Astrocyte (in vitro differentiated cells and primary cell): ENCODE measurements around the gene TIGD7. TPM values are rescaled to one million over a fixed set of nuclear protein-coding genes. Genes with fewer than 3 reads are reported as not detected.

Experiments
- DNase-seq: peaks from one replicate; pipeline ENCODE4 v3.0.0-alpha.2; 2010; ENCODE audit warnings: low read depth
- FAIRE-seq: peaks from 2 replicates; lab custom pipeline; 2011; peaks lifted over from hg19 to GRCh38; lab: Jason Lieb, UNC
- H2AFZ ChIP-seq: 2 replicates; pipeline ENCODE4 v1.6.0; 2012; ENCODE audit warnings: low read depth, low read length, inconsistent platforms
- H3K27ac ChIP-seq: 2 replicates; pipeline ENCODE4 v1.5.1; 2011; ENCODE audit warnings: low read depth, low read length, inconsistent platforms
- H3K27me3 ChIP-seq: 2 replicates; pipeline ENCODE4 v1.6.0; 2011; ENCODE audit warnings: low read length, inconsistent platforms; ENCODE audit not compliant: insufficient read depth
- H3K36me3 ChIP-seq: 2 replicates; pipeline ENCODE4 v1.5.1; 2011; ENCODE audit warnings: low read length, inconsistent platforms; ENCODE audit not compliant: insufficient read depth
- H3K4me1 ChIP-seq: 2 replicates; pipeline ENCODE4 v1.5.1; 2011; ENCODE audit warnings: low read length, inconsistent platforms; ENCODE audit not compliant: insufficient read depth
- H3K4me2 ChIP-seq: 2 replicates; pipeline ENCODE4 v1.6.0; 2012; ENCODE audit warnings: low read length, inconsistent platforms
- H3K4me3 ChIP-seq: 2 replicates; pipeline ENCODE4 v1.5.1; 2011; ENCODE audit warnings: low read depth, mild to moderate bottlenecking, low read length, inconsistent platforms; ENCODE audit not compliant: insufficient read depth
- H3K79me2 ChIP-seq: 2 replicates; pipeline ENCODE4 v1.6.0; 2012; ENCODE audit warnings: mild to moderate bottlenecking, low read length, inconsistent platforms; ENCODE audit not compliant: insufficient read depth
- H3K9ac ChIP-seq: 2 replicates; pipeline ENCODE4 v1.6.0; 2012; ENCODE audit warnings: mild to moderate bottlenecking, low read length, inconsistent platforms
- H3K9me3 ChIP-seq: 2 replicates; pipeline ENCODE4 v1.5.1; 2012; ENCODE audit warnings: low read depth, mild to moderate bottlenecking, low read length, inconsistent platforms; ENCODE audit not compliant: insufficient read depth
- H4K20me1 ChIP-seq: 2 replicates; pipeline ENCODE4 v1.6.0; 2012; ENCODE audit warnings: low read length, inconsistent platforms; ENCODE audit not compliant: insufficient read depth
- H3K27ac Mint-ChIP-seq: one replicate; pipeline ENCODE4 v1.8.0; 2021; ENCODE audit warnings: mild to moderate bottlenecking, mixed read lengths; ENCODE audit not compliant: unreplicated experiment
- H3K27me3 Mint-ChIP-seq: one replicate; pipeline ENCODE4 v1.8.0; 2021; ENCODE audit warnings: low read depth, mixed read lengths; ENCODE audit not compliant: unreplicated experiment
- H3K36me3 Mint-ChIP-seq: one replicate; pipeline ENCODE4 v1.8.0; 2021; ENCODE audit warnings: low read depth, mixed read lengths; ENCODE audit not compliant: unreplicated experiment
- H3K4me1 Mint-ChIP-seq: one replicate; pipeline ENCODE4 v1.8.0; 2021; ENCODE audit warnings: low read depth, mixed read lengths; ENCODE audit not compliant: unreplicated experiment
- H3K4me3 Mint-ChIP-seq: one replicate; pipeline ENCODE4 v1.8.0; 2021; ENCODE audit warnings: mild to moderate bottlenecking, moderate library complexity, mixed read lengths; ENCODE audit not compliant: unreplicated experiment
- H3K9me3 Mint-ChIP-seq: one replicate; pipeline ENCODE4 v1.8.0; 2021; ENCODE audit warnings: mild to moderate bottlenecking, mixed read lengths; ENCODE audit not compliant: unreplicated experiment
- EZH2 ChIP-seq: IDR thresholded peaks from 2 replicates; pipeline ENCODE4 v1.6.1; 2012; ENCODE audit warnings: mild to moderate bottlenecking, low read length, inconsistent platforms; ENCODE audit not compliant: insufficient read depth
- total RNA-seq: library from RNA; stranded (reverse); gene quantifications from 2 replicates; pipeline ENCODE4 v1.2.1, GENCODE V29; 2021
- TF ChIP-seq, protein P1 (sequence below): IDR thresholded peaks from 2 replicates; pipeline ENCODE4 v1.5.1; 2011; ENCODE audit warnings: low read depth, mild to moderate bottlenecking, inconsistent platforms, low read length, moderate library complexity; ENCODE audit not compliant: insufficient read depth

TIGD7 gene
- total RNA-seq, 1 donor from 2014 or later: 4.5 TPM

DNA sequence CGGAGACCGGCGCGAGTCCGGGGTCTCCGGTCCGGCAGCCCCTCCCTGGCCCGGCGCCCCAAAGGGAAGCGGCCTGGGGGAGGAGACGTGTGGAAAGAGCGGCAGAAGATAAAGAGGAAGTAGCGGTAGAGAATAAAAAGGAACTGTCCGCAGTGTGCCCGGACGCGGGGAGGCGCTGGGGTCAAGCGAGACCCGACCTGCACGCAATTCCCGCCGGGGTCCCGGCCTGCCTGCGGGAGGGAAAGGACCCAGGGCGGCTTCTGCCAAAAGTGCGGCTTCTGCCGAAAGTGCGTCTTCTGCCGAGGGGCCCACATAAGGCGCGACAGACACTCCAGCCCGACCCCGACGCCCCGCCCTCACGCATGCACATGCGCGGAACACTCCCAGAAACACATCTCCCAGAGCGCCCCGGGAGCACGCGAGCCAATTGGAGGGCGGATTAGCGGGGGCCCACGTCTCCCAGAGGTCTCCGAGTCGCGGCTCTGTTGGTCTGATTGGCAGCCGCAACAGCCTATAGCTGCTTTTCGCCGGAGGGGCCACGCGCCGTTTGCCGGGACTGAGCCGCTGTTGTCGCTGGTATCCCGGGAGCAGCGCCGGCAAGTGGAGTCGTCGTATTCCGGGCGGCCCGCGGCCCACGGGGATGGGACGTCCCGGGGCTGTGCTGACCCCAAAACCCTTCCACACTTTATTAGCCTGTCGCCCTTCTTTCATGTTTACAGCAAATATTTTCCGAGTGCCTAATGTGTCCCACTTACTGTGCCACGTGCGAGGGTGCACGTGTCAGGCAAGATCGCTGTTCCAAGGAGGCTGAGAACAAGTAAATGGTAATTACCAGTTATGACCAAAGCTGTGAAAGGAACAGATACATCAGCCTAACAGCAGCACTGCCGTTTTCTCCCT is 40.8 kb downstream of the TIGD7 start:
- H3K27ac ChIP-seq: peak overlapping the region; percentile 84
- no peak for FAIRE-seq

DNA sequence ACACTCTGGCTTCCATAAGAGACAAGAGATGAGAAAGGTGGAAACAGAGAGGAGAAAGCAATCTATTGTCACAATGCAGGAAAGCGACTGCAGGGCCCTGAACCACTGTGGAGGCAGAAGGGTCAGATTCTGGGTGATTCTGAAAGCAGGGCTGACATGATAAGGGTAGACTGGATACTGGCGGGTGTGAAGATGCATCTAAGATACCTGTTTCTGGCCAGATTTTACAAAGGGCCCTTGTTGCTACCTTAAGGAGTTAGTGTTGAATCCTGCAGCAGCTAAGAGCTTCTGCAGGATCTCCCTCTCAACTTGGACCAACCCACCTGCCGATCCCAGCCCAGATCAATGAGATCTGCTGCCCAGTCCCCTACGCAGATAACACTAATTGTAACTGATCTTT is 42.7 kb downstream of the TIGD7 start:
- no peak overlapping the region for H3K27ac ChIP-seq
- H2AFZ ChIP-seq: no peak overlapping the region
- no peak overlapping the region for H3K4me3 ChIP-seq
- TF ChIP-seq EZH2: no peak
- TF ChIP-seq, protein P1, sequence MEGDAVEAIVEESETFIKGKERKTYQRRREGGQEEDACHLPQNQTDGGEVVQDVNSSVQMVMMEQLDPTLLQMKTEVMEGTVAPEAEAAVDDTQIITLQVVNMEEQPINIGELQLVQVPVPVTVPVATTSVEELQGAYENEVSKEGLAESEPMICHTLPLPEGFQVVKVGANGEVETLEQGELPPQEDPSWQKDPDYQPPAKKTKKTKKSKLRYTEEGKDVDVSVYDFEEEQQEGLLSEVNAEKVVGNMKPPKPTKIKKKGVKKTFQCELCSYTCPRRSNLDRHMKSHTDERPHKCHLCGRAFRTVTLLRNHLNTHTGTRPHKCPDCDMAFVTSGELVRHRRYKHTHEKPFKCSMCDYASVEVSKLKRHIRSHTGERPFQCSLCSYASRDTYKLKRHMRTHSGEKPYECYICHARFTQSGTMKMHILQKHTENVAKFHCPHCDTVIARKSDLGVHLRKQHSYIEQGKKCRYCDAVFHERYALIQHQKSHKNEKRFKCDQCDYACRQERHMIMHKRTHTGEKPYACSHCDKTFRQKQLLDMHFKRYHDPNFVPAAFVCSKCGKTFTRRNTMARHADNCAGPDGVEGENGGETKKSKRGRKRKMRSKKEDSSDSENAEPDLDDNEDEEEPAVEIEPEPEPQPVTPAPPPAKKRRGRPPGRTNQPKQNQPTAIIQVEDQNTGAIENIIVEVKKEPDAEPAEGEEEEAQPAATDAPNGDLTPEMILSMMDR: no peak
- Mint-ChIP-seq H3K4me1 (no peaks in the 10 kb centered on the region), H3K9me3 (peaks cover 8% of the 10 kb centered on the region), H3K27ac (no peak overlapping the region), H3K27me3 (peaks cover 22% of the 10 kb centered on the region), H3K36me3 (peaks cover 3% of the 10 kb centered on the region), H3K4me3 (peak overlapping the region; percentile 60)
- no peaks in the 10 kb centered on the region for H3K27me3 ChIP-seq
- no peak overlapping the region for H3K4me2 ChIP-seq
- DNase-seq: no peak
- H3K9me3 ChIP-seq: no peaks in the 10 kb centered on the region
- H3K79me2 ChIP-seq: no peaks in the 10 kb centered on the region
- no peaks in the 10 kb centered on the region for H3K36me3 ChIP-seq
- no peak overlapping the region for H3K9ac ChIP-seq
- H3K4me1 ChIP-seq: peaks cover 5% of the 10 kb centered on the region
- H4K20me1 ChIP-seq: no peaks in the 10 kb centered on the region
- FAIRE-seq: no peak

More for the DNA sequence above, 40.8 kb downstream of the TIGD7 start:
- TF ChIP-seq, protein P1: no peak
- TF ChIP-seq EZH2: no peak
- Histone ChIP-seq H3K4me3 (peak overlapping the region; percentile 82), H3K4me2 (peak overlapping the region; percentile 81), H3K9ac (peak overlapping the region; percentile 84), H3K79me2 (no peaks in the 10 kb centered on the region), H3K36me3 (no peaks in the 10 kb centered on the region), H3K27me3 (no peaks in the 10 kb centered on the region), H3K9me3 (no peaks in the 10 kb centered on the region), H4K20me1 (no peaks in the 10 kb centered on the region), H3K4me1 (peaks cover 5% of the 10 kb centered on the region), H2AFZ (peak overlapping the region; percentile 55)
- peaks cover 3% of the 10 kb centered on the region for H3K36me3 Mint-ChIP-seq
- DNase-seq: peak; percentile 97
- H3K9me3 Mint-ChIP-seq: peaks cover 8% of the 10 kb centered on the region
- H3K4me3 Mint-ChIP-seq: peak overlapping the region; percentile 82
- no peaks in the 10 kb centered on the region for H3K4me1 Mint-ChIP-seq
- peaks cover 20% of the 10 kb centered on the region for H3K27me3 Mint-ChIP-seq
- peak overlapping the region; percentile 34 for H3K27ac Mint-ChIP-seq

DNA sequence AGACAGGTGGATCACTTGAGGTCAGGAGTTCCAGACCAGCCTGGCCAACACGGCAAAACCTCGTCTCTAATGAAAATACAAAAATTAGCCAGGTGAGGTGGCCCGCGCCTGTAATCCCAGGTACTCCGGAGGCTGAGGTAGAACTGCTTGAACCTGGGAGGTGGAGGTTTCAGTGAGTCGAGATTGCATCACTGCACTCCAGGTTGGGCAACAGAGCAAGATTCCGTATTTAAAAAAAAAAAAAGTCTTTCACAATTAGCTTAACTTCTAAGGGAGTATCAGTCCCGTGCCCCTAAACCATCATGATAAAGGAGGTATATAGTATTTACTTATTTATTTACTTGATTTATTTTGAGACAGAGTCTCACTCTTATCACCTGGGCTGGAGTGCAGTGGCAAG is 45.4 kb downstream of the TIGD7 start:
- Mint-ChIP-seq H3K4me1 (no peaks in the 10 kb centered on the region), H3K27ac (no peak overlapping the region), H3K4me3 (no peak overlapping the region), H3K36me3 (peaks cover 2% of the 10 kb centered on the region), H3K9me3 (peaks cover 10% of the 10 kb centered on the region), H3K27me3 (peaks cover 28% of the 10 kb centered on the region)
- no peak overlapping the region for H2AFZ ChIP-seq
- TF ChIP-seq EZH2: no peak
- TF ChIP-seq, protein P1: no peak
- no peak overlapping the region for H3K27ac ChIP-seq
- H3K9ac ChIP-seq: no peak overlapping the region
- no peak overlapping the region for H3K4me3 ChIP-seq
- FAIRE-seq: no peak
- no peak overlapping the region for H3K4me2 ChIP-seq
- peaks cover 4% of the 10 kb centered on the region for H3K4me1 ChIP-seq
- no peaks in the 10 kb centered on the region for H3K27me3 ChIP-seq
- no peaks in the 10 kb centered on the region for H3K9me3 ChIP-seq
- H3K79me2 ChIP-seq: no peaks in the 10 kb centered on the region
- no peaks in the 10 kb centered on the region for H4K20me1 ChIP-seq
- H3K36me3 ChIP-seq: no peaks in the 10 kb centered on the region
- DNase-seq: no peak
